Pancreas (tissue), 10 donors: ENCODE data around the gene EGF. TPM values are rescaled to one million over a fixed set of nuclear protein-coding genes. Genes with fewer than 3 reads are reported as not detected.

Experiments used
- ATAC-seq, 4 donors: fragments of 200-7000 bp; cut with Tn5 transposase; one replicate each; pipeline versions ENCODE4 v1.8.0 to v1.9.1; 2020; ENCODE audit warnings: mild to moderate bottlenecking in 4 of 4, moderate library complexity in 4 of 4
- DNase-seq, 6 donors: peaks; one replicate each; pipeline ENCODE4 v3.0.0-alpha.2; 2020
- FAIRE-seq: peaks from 2 replicates; lab custom pipeline; 2012; peaks lifted over from hg19 to GRCh38; lab: Jason Lieb, UNC
- H3K27ac ChIP-seq, 4 donors: fragments of 200-600 bp; sonication (generic); 1 replicate in 3 of 4; 2 replicates in 1 of 4; pipeline versions ENCODE4 v1.5.0 to v1.8.0; 2020
- H3K27me3 ChIP-seq, 4 donors: fragments of 200-600 bp; one replicate each; pipeline ENCODE4 v1.8.0; 2021
- H3K36me3 ChIP-seq, 3 donors: fragments of 200-600 bp; sonication (generic) in 1 of 3; one replicate each; pipeline versions ENCODE4 v1.5.0 to v1.8.0; 2020 to 2021
- H3K4me1 ChIP-seq, 3 donors: fragments of 200-600 bp; one replicate each; pipeline ENCODE4 v1.8.0; 2021
- H3K4me3 ChIP-seq, 4 donors: fragments of 200-600 bp; sonication (generic) in 2 of 4; one replicate each; pipeline versions ENCODE4 v1.5.0 to v1.8.0; 2020 to 2021
- H3K9me3 ChIP-seq, 4 donors: fragments of 200-600 bp; one replicate each; pipeline ENCODE4 v1.8.0; 2021
- WGBS, 2 donors: extraction: QIAGEN DNeasy Blood & Tissue Kit; methylation state at CpG; one replicate each; pipeline ENCODE4 v1.1.7; 2013; 5-methylcytosine and 5-hydroxymethylcytosine counted together
- intact Hi-C, 3 donors: fragments of 100-400 bp; cut with DNase I; formaldehyde crosslinking; loops; one replicate each; pipeline versions ENCODE4 v1.11.1 to v1.14.2; 2022
- polyA plus RNA-seq, 2 donors: library from polyadenylated mRNA; stranded (reverse); fragments of 200-250 nt; gene quantifications; one replicate each; pipeline ENCODE4 v1.2.3, GENCODE V29; 2013
- total RNA-seq, 6 donors: library from RNA; stranded (reverse); fragmentation: NEBNext Ultra II Directional in 4 of 6; extraction: Animal tissue kit (Norgen Biotek cat#: 25700) in 4 of 6; gene quantifications; one replicate each; pipeline versions ENCODE4 v1.2.1 to v1.2.4, GENCODE V29; 2021 to 2023
- TF ChIP-seq, protein P1 (sequence below), 4 donors: fragments of 200-600 bp; sonication (generic) in 3 of 4; IDR thresholded peaks; one replicate each; pipeline versions ENCODE4 v1.5.0 to v1.8.0; 2021; ENCODE audit warnings: antibody characterized with exemption in 4 of 4
- donor health status: healthy with polysubstance abuse.
- donor health status: DM: no; HTN: no; CAD: no; lungs with moderate emphysema.
- donor health status: DM: no; HTN: no; CAD: no.
- donor health status: control.
- donor health status: control.
- donor health status: Bipolar disorder and iron deficiency.
- donor health status: DM: yes; HTN: yes; CAD: no.
- donor health status: DM: no; HTN: no; CAD: no.
- donor health status: DM: no; HTN: no; CAD: no.
- donor health status: DM: yes; HTN: yes; CAD: no.

EGF gene
- total and polyA plus RNA-seq, 8 donors: 12.8 to 67.2 (median 23.1) TPM

DNA sequence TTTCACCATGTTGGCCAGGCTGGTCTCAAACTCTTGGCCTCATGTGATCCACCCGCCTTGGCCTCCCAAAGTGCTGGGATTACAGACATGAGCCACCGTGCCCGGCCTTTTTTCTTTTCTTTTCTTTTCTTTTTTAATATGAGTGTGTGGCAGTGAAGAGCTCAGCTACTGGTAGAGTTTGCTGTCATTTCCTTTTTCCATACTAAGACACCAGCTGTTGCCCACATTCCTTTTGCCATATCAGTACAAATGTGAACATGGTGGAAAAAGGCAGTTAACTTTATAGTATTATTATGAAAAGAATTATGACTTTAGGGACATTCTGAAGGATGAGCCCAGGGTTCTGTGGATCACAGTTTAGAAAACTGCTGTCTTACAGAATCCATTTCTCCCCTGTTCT, 69.8 kb downstream of the EGF start:
- TF ChIP-seq, protein P1, sequence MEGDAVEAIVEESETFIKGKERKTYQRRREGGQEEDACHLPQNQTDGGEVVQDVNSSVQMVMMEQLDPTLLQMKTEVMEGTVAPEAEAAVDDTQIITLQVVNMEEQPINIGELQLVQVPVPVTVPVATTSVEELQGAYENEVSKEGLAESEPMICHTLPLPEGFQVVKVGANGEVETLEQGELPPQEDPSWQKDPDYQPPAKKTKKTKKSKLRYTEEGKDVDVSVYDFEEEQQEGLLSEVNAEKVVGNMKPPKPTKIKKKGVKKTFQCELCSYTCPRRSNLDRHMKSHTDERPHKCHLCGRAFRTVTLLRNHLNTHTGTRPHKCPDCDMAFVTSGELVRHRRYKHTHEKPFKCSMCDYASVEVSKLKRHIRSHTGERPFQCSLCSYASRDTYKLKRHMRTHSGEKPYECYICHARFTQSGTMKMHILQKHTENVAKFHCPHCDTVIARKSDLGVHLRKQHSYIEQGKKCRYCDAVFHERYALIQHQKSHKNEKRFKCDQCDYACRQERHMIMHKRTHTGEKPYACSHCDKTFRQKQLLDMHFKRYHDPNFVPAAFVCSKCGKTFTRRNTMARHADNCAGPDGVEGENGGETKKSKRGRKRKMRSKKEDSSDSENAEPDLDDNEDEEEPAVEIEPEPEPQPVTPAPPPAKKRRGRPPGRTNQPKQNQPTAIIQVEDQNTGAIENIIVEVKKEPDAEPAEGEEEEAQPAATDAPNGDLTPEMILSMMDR (IDR thresholded peaks at IDR 0.05): no peak
- FAIRE-seq (no peak), DNase-seq (no peak), ATAC-seq (no peak)
- Histone ChIP-seq H3K27ac (no peak overlapping the region), H3K27me3 (no peaks in the 10 kb centered on the region), H3K36me3 (peaks cover 0 to 12% (median 0%) of the 10 kb centered on the region in 3 donors), H3K9me3 (no peaks in the 10 kb centered on the region), H3K4me1 (no peaks in the 10 kb centered on the region), H3K4me3 (no peak overlapping the region)
- intact Hi-C loops: no loop called here
- 89 to 90% methylated on average over 3 of the region's 3 CpGs for WGBS, 2 donors

DNA sequence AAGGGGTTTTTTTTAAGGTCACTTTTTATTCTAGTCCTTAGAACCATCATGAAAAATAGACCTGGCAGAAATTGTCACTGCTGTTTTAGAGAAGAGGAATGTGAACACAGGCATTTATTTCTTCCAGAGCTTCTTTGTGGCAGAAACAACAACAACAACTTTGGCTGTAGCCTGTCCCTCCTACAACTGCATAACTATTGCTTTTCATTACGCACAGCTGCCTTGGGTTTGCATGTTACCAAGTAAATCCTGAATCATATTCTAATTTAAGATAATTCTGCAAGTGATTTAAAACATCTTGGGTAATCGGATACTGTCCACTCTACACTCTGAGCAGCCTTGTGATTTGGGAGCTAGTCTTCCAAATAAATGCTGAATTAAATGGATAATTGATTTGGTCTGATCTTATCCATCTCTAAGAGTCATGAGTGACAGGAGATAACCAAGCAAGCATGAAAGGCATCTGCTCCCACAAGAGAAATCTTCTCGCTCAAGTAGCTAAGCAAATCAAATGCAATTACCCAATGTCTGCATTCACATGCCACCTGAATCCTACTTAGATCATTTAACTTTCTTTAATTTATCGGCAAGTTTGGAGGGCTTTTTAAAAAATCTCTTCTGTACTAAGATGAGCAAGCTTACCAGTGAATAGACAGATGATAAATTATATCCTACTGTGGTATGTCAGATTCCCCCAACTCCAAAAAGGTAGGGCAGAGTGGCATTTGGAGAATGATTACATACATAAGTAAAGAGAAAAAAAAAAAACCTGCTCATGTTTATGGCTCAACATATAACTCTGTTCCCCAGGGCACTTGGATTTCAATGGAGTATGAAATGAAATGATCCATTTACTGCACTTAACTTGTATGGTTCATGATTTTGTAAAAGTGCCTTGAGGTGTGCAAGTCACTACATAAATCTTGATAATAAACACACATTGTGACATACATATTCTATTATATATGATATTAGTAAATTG, 73.6 kb downstream of the EGF start:
- H3K4me1 ChIP-seq: no peaks in the 10 kb centered on the region
- no peaks in the 10 kb centered on the region for H3K27me3 ChIP-seq
- no peak overlapping the region for H3K27ac ChIP-seq
- FAIRE-seq (no peak), ATAC-seq (no peak), DNase-seq (no peak)
- intact Hi-C loops: no loop called here
- no peak overlapping the region for H3K4me3 ChIP-seq
- H3K36me3 ChIP-seq: peaks cover 0 to 22% (median 0%) of the 10 kb centered on the region in 3 donors
- 84 to 87% methylated on average over 4 of the region's 4 CpGs for WGBS, 2 donors
- TF ChIP-seq, protein P1 (IDR thresholded peaks at IDR 0.05): no peak
- no peaks in the 10 kb centered on the region for H3K9me3 ChIP-seq

DNA sequence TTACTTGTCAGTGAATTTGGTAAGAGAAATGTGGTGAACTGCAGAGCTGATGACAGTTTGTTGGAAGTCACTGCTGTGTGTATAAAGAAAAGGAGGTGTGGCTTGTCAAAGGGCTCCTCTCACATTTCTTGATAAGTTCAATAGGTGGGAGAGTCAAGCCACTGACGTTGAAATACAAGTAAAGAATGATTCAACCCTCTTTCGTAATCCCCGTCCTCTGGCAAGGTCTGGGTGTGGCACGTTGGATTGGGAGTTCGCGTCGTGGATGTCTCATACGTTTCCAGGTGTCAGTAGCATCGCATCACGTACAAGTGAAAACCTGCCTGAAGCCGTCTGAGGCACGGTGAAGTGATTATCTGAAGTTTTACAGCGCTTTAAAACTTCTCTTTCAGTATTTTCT, 76.4 kb downstream of the EGF start:
- 73 to 76% methylated on average over 13 of the region's 13 CpGs for WGBS, 2 donors
- peak in 1 of 4 donors; percentile 23 for ATAC-seq
- intact Hi-C loops: no loop called here
- Histone ChIP-seq H3K4me3 (no peak overlapping the region), H3K27ac (no peak overlapping the region), H3K9me3 (no peaks in the 10 kb centered on the region), H3K4me1 (no peaks in the 10 kb centered on the region), H3K27me3 (no peaks in the 10 kb centered on the region), H3K36me3 (peaks cover 0 to 18% (median 0%) of the 10 kb centered on the region in 3 donors)
- TF ChIP-seq, protein P1 (IDR thresholded peaks at IDR 0.05): no peak
- no peak for FAIRE-seq
- DNase-seq: no peak

DNA sequence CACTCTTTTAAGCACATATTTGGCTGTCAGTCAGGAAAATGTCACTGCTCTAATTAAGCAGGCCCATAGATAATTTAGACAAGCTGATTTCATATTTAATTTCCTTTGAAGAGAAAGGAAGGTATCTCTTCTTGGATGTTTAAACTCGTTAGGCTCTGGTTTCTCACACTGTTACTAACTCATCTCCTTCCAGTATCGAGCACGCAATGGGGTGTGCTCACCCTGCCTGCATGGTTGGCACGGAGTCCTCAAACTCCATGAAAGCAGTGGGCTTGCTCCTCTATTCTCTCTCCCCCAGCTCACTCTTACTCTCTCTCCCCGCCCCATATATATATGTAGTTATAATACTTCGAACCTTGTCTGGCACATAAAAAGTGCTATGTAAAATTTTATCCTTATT, 76.9 kb downstream of the EGF start:
- no peak for DNase-seq
- Histone ChIP-seq H3K27ac (no peak overlapping the region), H3K36me3 (peaks cover 0 to 18% (median 0%) of the 10 kb centered on the region in 3 donors), H3K27me3 (no peaks in the 10 kb centered on the region), H3K9me3 (no peaks in the 10 kb centered on the region), H3K4me3 (no peak overlapping the region), H3K4me1 (no peaks in the 10 kb centered on the region)
- WGBS, 2 donors: 87 to 94% methylated on average over 6 of the region's 6 CpGs
- ATAC-seq: no peak
- intact Hi-C loops: no loop called here
- TF ChIP-seq, protein P1 (IDR thresholded peaks at IDR 0.05): no peak
- FAIRE-seq: no peak
